GM12864 (cell line): ENCODE results near the gene FHOD3.

Experiments
- DNase-seq: peaks from one replicate; pipeline ENCODE4 v3.0.0-alpha.2; 2011; ENCODE audit warnings: low read depth
- H3K4me3 ChIP-seq: 2 replicates; pipeline ENCODE4 v1.5.1; 2011; ENCODE audit warnings: mild to moderate bottlenecking, low read depth, low read length, control low read depth
- TF ChIP-seq, protein P1 (sequence below): IDR thresholded peaks from 2 replicates; pipeline ENCODE4 v1.5.1; 2011; ENCODE audit warnings: low read depth, mild to moderate bottlenecking, moderate library complexity, low read length, control low read depth, inconsistent platforms; ENCODE audit errors: missing control alignments

The FHOD3 gene

DNA sequence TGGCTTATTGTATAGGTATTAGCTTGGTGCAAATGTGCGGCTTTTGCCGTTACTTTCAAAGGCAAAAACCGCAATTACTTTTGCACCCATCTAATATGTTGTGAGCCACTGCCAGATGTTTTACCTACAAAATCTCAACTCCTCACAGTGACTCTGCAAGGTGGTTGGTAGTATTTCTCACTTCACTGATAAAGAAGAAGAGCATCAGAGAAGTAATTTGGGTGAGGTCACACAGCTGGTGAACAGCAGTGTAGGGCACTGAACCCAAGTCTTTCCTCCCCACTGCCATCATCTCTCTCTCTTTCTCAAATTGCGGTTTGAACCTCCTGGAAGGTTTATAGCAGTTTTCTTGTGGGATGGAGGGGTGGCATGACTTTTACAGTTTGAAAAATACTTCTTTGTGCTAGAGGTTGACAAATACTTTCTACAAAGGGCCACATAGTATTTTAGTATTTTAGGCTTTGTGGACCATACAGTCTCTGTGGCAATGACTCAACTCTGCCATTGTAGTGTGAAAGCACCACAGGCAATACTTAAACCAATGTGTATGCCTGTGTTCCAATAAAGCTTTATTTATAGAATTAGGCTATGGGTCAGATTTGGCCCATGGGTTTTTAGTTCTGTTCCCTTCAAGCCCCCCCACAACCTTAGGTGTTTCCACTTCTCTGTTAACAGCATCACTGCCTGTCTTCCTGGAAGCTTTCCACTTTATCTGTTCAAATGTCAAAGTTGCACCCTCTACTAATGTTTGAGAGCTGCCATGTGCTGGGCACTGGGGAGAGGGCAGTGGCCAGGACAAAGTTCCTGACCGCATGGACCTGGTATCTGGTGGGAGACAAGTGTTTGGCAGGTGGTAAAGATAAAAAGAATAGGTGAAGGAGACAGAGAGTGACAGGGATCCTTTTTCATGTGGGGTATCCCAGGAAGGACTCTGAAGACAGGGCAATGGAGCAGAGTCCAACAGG, 30.1 kb downstream of the FHOD3 start:
- DNase-seq, result no peak
- no peak overlapping the region for H3K4me3 ChIP-seq
- TF ChIP-seq, protein P1, sequence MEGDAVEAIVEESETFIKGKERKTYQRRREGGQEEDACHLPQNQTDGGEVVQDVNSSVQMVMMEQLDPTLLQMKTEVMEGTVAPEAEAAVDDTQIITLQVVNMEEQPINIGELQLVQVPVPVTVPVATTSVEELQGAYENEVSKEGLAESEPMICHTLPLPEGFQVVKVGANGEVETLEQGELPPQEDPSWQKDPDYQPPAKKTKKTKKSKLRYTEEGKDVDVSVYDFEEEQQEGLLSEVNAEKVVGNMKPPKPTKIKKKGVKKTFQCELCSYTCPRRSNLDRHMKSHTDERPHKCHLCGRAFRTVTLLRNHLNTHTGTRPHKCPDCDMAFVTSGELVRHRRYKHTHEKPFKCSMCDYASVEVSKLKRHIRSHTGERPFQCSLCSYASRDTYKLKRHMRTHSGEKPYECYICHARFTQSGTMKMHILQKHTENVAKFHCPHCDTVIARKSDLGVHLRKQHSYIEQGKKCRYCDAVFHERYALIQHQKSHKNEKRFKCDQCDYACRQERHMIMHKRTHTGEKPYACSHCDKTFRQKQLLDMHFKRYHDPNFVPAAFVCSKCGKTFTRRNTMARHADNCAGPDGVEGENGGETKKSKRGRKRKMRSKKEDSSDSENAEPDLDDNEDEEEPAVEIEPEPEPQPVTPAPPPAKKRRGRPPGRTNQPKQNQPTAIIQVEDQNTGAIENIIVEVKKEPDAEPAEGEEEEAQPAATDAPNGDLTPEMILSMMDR, result no peak

DNA sequence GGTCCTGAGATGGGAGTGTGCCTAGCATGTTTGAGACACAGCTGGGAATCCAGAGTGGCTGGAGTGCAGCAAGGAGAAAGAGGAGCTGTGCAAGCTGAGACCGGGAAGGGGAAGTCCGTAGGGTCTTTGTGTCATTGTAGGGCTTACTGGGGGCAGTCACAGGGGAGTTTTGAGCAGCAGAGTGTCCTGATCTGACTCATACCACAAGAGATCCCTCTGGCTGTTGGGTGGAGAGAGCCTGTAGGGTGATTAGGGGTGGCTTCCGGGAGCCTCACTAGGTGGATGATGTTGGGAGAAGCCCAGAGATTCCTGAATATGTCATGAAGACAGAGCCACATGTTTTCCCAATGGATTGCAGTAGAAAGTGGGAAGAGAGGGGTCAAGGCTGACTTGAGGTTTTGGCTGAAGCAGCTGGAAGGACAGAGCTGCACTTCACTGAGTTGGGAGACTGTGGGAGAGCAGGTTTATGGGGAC, 30.9 kb downstream of the FHOD3 start:
- no peak for DNase-seq
- no peak overlapping the region for H3K4me3 ChIP-seq
- TF ChIP-seq, protein P1, result no peak

DNA sequence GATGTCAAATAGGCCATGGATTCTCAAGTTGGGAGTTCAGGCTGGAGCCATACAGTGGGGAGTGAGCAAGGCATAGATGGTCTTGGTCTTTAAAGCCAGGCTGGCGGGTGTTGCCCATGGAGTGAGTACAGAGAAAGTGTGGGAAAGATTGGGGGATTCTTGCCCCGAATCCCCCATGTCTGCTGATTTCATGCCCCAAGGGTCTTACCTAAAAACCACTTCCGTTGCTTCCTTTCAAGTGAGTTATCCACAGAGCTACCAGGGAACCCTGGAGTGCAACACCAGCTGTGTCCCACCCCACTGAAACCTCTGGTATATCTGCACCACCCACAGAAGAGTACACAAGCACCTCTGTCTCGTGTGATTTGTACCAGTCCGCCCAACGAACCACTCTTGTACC, 31.4 kb downstream of the FHOD3 start:
- no peak for DNase-seq
- no peak overlapping the region for H3K4me3 ChIP-seq
- TF ChIP-seq, protein P1, result no peak

DNA sequence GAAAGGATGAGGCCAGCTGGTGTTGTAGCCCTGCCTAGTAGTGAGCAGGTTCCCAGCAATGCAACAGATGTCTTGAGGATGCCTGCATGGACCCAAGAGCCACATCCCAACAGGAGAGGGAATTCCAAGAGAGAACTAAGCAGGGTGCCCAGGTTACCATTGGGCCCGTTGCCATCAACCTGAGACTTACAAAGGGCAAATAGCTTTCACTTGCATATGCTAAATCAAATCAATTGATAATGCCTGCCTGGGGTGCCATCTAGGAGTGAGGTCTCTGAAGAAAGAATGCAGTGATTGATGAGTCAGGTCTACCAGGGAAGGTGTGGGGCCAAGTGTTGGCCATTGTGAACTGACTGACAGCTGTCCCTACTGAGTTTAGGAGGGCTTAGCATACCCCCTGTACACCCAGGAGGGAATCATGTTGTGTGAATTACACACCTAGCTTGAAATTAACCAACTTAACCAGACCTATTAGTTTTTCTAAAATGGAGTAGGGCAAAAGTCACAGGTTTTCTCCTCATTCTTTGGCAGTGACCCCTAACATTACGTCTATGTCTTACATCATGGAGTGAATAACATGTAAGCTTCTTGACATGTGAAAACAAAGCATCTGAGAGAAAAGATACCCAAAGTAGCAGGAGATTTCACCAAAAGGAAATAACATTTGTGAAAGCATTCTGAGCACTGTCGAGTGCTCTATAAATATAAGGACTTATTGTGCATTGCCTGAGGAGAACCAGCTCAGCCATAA, 32.3 kb downstream of the FHOD3 start:
- TF ChIP-seq, protein P1, result no peak
- no peak for DNase-seq
- H3K4me3 ChIP-seq, result no peak overlapping the region

DNA sequence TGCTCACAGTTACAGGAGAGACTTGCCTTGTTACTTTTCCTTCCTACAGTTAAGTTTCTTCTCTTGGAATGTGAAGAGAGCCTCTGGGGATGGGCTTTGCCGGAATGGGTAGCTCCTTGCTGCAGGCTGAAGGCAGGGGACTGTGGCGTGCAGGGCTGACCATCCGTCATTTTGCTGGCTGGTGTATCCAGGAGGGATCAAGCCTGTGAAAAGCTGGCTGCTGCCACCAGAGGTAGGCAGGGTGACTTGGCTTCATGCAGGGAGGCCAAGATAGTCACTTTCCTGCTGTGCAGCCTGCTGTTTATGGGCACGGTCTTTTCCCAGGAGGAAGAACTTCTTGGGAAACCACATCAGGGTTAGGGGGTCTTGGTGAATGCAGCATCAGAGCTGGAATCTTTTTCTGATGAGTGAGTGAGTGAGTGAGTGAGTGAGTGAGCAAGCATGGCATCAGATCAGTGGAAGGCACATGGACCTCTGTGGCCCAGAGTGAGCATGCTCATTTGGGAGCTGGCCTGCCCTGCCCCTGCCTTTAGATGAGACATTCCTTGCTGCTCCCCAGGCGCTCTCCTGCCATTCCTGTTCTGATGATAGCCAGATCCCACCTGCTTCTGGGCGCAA, 33.0 kb downstream of the FHOD3 start:
- TF ChIP-seq, protein P1, result no peak
- no peak overlapping the region for H3K4me3 ChIP-seq
- DNase-seq, result no peak

DNA sequence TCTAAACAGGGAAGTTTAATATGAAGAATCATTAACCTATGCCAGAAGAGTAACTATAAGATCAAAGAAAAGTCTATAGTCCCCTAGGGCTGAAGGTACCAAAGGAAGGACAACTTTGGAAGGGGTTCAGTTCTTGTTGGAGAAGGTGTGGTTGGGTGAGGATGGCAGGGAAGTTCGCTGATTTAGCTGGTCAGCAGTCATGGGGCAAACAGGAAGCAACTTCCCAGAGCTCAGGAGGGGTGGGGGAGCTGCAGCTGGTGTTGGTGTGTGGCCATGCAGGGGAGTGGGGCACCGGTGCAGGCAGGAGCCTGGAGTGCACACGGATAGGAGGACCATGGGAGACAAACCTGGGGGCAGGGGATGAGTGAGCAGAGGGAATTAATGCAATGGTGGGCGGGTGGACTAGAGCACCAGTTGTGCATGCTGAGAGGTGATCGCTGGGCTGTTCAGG, 34.0 kb downstream of the FHOD3 start:
- no peak overlapping the region for H3K4me3 ChIP-seq
- TF ChIP-seq, protein P1, result no peak
- no peak for DNase-seq
